ENCODE results near the gene PNPLA8.

- TF ChIP-seq EZH2 (IDR thresholded peaks at IDR 0.05), result no peak
- TF ChIP-seq EZH2phosphoT487 (IDR thresholded peaks at IDR 0.05), result no peak
Observed at GRCh38 chr7:108529341-108529740, 3.4 kb upstream of the PNPLA8 start.

Data from neural progenitor cell (in vitro differentiated cells).